Effector CD8-positive, alpha-beta T cell (primary cell): ENCODE results near the gene IGSF11.

Experiments
- DNase-seq: peaks from one replicate; lab custom pipeline; 2025; lab: John Stamatoyannopoulos, UW

IGSF11 gene

DNA sequence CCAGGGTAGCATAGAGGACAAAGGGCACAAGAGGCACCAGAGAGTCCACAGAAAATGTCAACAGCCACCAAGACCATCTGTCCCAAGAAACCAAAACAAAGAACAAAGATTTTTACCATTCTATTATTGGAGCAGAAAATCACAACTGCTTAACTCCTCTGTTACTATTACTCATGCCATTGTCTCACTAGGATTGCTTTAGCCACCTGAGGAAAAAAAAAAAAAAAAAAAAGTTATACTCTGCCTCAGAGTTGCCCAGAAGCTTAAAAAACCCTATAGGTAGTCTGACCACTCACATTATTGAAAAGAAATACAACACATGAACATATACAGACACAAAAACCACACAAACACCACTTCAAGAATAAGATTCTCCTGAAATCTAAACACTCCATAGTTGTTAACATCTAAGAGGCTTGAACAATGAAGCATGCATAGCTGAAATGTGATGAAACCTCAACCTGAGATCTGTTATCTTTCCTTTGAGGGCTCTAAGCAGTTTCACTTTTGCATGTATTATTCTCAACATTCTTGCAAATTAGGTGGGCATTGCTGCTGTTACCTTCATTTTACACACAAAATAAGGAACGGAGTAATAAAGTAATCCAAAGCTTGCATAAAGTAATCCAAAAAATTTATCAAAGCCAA is 85.4 kb downstream of the IGSF11 start:
- DNase-seq = no peak

DNA sequence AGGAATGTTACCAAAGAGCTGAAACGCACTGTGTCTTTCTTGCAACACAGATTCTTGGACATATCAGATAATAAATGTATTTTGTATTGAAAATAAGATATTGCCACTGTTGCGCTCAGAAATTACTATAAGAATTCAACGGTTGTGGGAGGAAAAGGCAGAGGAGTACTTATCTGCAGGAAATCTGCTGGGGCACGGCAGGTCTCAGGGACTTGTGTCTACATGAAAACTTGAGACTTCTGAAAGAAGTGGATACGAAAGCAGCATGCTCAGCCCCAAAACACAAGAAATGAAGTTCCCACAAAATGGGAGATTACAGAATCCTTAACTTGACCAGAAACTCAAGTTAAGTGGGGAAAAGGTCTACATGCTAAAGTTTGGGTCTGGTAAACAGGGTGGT is 86.5 kb downstream of the IGSF11 start:
- DNase-seq = no peak

DNA sequence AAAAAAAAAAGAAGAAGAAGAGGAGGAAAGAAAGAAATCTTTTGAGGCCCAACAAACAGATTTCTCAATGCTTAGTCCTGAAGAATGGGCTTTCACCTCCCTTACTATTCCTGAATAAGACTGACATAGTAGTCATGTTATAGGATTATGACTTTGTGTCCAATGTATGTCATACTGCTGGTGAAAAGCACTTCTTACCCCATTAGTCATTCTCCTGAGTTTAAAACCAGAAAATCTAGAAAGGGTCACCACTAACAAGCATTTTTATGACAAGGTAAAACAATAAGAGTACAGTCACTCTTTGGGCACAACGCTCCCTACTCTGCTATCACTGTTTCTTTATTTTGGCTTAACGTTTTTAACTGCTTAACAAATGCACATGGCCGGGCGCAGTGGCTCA is 88.2 kb downstream of the IGSF11 start:
- DNase-seq = no peak

- DNase-seq = no peak
Observed at GRCh38 chr3:118945834-118946233, 88.8 kb downstream of the IGSF11 start.

DNA sequence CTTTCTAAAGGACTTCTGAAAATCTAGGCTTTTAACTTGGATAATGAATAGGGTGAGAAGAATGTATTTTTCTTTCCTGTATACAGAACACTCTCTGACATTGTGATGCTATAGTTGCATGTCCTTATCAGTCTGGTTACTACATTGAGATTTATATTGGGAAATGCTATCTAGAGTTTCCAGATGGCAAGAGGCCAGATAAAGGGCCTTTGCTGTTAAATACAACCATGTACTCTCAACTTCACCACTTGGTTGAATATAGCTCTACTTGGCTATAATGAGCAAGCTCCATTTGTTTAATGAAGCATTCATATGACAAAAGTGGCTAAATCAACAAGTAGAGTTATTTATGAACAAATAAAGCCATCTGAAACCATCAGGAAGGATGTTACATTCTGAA is 91.0 kb downstream of the IGSF11 start:
- no peak for DNase-seq

- no peak for DNase-seq
Observed at GRCh38 chr3:118942671-118943070, 92.0 kb downstream of the IGSF11 start.

- DNase-seq = no peak
Observed at GRCh38 chr3:118942195-118942594, 92.5 kb downstream of the IGSF11 start.

DNA sequence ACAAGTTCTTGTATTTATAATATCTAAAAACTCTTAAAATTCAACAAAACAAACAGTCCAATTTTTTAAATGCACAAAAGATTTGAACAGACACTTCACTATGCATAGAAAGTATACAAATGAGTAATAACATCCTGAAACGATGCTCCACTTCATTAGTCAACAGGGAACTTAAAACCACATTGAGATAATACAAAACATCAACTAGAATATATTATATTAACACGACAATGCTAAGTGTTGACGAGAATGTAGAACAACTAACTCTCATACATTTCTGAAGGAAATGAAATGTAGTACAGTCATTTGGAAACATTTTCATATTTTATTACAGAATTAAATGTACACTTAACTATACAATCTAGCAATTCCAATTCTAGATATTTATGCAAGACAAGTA is 93.4 kb downstream of the IGSF11 start:
- no peak for DNase-seq

DNA sequence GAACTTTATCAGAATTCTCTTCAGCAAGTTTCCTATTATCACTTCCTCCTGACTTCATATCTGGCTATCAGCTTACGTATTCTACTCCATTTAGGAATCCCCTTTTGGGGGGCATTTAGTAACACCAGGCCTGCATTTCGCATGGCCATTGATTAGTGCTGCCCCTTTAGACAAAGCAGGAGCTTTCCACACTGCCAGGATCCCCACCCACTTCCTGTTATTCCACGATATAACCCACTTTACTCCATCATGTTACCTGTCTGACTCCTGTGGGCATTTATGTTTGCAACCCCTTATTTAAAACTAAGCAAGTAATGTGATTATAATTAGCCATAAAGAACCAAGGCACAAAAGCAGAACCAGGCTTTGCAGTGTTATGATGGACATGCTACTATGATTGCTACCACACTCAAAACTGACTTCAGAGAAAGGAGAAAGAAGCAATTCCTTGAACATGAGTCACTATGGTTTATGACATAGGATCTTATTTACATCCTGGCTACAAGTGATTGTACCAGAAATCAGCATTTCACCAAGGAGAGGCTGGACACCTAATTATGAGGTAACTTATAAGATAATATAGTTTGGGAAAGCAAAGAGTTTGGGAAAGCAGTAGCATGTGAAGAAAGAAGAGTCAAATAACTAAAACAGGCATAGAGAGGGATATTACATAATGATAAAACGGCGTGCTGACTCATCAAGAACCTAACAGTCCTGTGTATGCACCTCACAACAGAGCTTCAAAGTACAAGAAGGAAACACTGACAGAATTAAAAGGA is 96.3 kb downstream of the IGSF11 start:
- no peak for DNase-seq

- DNase-seq = no peak
Observed at GRCh38 chr3:118936811-118937210, 97.8 kb downstream of the IGSF11 start.

DNA sequence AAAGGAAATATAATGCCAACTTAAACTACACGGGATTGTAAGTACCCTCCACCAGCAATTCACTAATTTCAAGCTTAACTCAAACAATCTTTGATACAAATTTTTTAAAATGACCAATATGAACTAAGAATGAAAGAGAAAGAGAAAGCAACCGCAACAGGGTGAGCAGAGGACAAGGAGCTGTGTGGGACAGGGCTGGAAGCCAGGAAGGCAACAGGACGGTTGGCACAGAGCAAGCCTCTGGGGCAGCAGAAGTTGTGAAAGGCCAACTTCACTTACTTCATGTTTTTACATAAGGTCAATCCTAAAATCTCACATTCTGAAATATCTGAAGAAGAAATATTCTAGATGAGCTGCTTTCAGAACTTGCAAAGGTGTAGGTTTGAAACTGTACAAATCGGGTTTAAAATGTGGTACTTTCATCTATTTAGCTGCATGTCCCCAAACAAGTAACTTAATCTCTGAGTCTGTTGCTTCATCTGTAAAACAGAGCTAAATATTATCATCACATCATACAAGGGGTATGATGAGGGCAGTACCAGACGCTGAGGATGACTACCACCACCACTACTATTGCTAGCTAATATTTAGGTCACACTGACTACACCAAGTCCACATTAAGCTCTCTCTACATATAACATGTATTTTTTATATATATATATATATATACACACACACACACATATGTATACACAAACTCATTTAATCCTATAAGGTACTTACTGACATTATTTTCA is 101.7 kb downstream of the IGSF11 start:
- no peak for DNase-seq

GRCh38 chr3:118931996-118932395 is 102.7 kb downstream of the IGSF11 start:
- DNase-seq = no peak

DNA sequence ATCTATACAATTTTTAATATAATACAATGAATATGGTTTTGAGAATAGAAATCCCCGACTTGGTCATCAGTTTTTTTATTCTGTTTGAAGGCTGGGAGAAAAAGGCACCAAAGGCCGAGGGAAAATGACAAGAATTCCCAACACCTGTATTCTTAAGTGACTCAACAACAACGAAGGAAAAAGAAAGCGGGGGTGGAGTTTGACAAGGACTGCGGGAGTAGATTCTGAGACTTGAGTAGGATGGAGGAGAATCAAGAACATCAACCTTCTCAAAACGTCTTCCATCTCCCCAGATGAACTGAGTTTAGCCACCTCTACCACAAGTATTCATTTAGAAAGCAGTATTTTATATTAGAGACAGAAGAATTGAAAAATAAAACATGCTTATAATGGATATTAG is 107.2 kb downstream of the IGSF11 start:
- no peak for DNase-seq

GRCh38 chr3:118912188-118912587 is 122.5 kb downstream of the IGSF11 start:
- no peak for DNase-seq

DNA sequence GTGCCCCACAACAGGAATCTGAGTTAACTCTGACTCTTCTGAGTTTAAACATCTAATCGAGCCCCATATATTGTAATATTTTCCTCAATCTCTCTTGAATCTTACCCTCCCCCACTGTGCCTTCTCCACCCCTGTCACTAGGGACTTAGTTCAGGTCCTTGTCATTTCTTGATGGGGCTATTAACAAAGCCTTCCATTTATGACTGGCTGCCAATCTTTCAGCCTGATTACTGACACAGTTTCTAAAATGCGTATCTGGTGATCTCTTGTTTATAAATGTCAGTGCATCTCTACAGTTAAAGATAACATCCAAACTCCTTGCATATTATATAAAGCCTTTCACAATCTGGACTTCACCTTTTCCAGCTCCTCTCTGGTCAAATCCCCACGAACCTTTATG is 124.3 kb downstream of the IGSF11 start:
- DNase-seq = no peak

- DNase-seq = no peak
Observed at GRCh38 chr3:118909763-118910162, 124.9 kb downstream of the IGSF11 start.

- DNase-seq = no peak
Observed at GRCh38 chr3:118907909-118908308, 126.7 kb downstream of the IGSF11 start.

DNA sequence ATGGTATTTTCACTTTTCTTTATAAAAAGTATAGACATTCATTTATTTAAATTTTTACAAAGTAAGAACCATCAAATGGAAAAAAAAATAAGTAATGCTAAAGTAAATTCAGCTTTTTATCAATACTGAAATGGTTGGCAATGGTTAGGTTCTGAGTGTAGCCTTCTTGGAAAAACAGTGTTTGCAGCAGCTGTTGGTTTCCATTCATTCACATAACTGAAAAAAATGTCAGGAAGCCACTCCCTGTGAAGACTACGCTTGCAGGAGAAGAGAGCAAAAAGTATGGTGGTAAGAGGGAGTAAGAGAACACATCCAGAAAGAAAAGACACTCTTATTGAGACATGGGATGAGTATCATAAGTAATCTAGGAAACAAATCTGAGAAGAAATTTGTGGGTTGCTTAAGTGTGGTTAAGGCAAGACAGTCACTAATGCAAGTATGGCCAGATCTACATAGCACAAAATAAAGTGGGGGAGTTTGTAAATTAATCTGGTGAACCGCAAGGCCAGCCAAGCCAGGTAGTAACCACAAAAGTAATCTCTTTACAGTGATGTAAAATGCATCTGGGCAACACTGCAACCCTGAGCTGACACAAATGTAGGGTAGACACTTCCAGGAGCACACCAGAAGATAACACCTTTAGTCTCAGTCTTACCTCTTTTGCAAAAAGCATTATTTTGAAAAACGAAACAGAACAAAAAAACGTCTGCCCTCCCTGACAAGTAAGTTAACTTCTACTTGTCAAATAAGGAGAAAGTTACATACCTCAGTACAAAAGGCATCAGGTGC is 133.7 kb downstream of the IGSF11 start:
- no peak for DNase-seq

GRCh38 chr3:118890206-118890605 is 144.4 kb downstream of the IGSF11 start:
- DNase-seq = no peak

DNA sequence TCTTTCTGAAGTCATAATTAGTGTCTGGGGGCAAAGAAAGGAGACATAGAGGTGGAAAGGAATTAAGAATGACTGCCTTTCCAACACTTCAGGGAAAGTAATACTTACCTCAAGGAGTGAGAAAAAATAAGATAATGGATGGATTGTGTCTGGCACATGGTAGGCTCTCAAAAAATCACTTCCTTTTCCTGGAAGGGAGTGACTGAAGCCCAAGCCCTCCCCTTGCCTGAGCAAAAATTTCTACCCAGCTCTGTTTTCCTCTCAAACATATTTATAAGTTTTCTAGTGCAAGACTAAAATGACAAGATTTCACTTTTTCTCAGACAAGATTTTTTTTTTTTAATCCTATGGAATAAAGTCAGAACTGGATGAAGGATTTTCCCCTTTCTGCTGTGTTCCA is 145.0 kb downstream of the IGSF11 start:
- DNase-seq = no peak

DNA sequence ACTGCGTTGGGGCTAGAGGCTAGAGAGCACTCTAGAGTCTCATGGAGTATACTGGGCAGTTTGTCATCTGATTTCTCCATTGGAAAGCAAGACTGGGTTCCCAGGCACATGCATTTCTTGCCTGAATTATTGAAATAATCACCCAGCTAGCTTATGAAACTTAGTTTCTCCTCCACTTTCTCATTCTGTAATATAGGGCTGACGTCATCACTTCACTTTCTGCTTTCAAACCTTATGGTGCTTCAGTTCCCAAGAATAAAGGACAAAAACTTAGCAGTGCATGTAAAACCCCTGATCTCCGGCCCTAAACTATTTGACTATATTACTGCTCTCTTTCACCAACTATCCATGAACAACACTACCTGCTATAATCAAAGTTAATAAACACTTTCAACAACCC is 147.9 kb downstream of the IGSF11 start:
- DNase-seq = no peak

- DNase-seq = peak; percentile 59
Observed at GRCh38 chr3:118884748-118885206, 149.9 kb downstream of the IGSF11 start.
